Measurements from ENCODE around the gene PPIB. TPM values are rescaled to one million over a fixed set of nuclear protein-coding genes. Genes with fewer than 3 reads are reported as not detected.

PPIB gene
- 954 and 1,032 TPM in 2 replicates for total RNA-seq

DNA sequence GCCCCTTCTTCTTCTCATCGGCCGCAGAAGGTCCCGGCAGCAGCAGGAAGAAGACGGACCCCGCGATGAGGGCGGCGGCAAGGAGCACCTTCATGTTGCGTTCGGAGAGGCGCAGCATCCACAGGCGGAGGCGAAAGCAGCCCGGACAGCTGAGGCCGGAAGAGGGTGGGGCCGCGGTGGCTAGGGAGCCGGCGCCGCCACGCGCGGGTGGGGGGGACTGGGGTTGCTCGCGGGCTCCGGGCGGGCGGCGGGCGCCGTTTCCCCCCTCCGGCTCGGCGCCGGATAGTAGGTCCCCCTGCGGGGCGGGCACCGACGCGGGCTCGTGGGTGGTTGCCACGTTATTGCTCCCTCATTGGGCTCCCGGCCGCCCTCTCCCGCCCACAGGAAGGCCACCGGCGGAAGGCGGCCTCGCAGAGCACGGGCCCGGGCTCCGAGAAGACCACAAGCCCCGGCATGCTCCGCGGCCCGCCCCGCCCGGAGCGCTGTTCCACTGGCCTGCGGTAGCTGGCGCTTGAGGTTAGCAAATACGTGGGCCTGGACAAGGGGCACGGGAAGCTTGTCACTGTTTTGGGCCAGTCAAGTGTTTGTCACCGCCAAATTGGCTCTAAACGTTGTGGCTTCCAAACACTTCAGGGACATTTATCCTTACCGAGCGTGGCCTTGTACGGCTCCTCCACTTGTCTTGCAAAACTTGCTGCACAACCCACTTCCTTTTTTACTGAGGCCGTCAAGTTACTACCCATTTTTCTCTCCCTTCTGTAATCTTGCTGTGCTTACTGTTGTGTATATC lies at the start of gene PPIB:
Gene PPIB, minus strand, starts transcription at position 154 of the 790 bp plus-strand sequence. Its CDS starts 36 bp downstream, at position 118.
- no peaks in the 10 kb centered on the region for H3K27me3 ChIP-seq (ENCODE audit: insufficient read depth, low read length)
- peaks cover 37% of the 10 kb centered on the region for H3K79me2 ChIP-seq (ENCODE audit: insufficient read depth, low read length)
- peak within 1 kb of the TSS; percentile 100 for H3K4me2 ChIP-seq (ENCODE audit: insufficient read depth, low read length)
- H3K36me3 ChIP-seq (ENCODE audit: insufficient read depth, low read length), result peaks cover 34% of the 10 kb centered on the region
- H3K4me3 ChIP-seq (ENCODE audit: insufficient read depth, low read length), result peak within 1 kb of the TSS; percentile 94
- peak; percentile 99 for DNase-seq (ENCODE audit: insufficient read length, low spot score, missing footprints)
- H3K9me3 ChIP-seq (ENCODE audit: low read depth, low read length), result no peaks in the 10 kb centered on the region
- peak within 1 kb of the TSS; percentile 86 for H3K27ac ChIP-seq (ENCODE audit: low read depth, low read length)
- H4K20me1 ChIP-seq (ENCODE audit: insufficient read depth, low read length), result peaks cover 29% of the 10 kb centered on the region
- peaks cover 42% of the 10 kb centered on the region for H3K4me1 ChIP-seq (ENCODE audit: insufficient read depth, low read length)
- peak within 1 kb of the TSS; percentile 92 for H2AFZ ChIP-seq (ENCODE audit: low read length)
- TF ChIP-seq, protein P1, sequence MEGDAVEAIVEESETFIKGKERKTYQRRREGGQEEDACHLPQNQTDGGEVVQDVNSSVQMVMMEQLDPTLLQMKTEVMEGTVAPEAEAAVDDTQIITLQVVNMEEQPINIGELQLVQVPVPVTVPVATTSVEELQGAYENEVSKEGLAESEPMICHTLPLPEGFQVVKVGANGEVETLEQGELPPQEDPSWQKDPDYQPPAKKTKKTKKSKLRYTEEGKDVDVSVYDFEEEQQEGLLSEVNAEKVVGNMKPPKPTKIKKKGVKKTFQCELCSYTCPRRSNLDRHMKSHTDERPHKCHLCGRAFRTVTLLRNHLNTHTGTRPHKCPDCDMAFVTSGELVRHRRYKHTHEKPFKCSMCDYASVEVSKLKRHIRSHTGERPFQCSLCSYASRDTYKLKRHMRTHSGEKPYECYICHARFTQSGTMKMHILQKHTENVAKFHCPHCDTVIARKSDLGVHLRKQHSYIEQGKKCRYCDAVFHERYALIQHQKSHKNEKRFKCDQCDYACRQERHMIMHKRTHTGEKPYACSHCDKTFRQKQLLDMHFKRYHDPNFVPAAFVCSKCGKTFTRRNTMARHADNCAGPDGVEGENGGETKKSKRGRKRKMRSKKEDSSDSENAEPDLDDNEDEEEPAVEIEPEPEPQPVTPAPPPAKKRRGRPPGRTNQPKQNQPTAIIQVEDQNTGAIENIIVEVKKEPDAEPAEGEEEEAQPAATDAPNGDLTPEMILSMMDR (IDR thresholded peaks at IDR 0.05; ENCODE audit: extremely low read depth, low read depth, low read length), result peak; percentile 35

GRCh38 chr15:64211696-64212095 lies 48.9 kb upstream of the PPIB start:
- Histone ChIP-seq H3K27ac (ENCODE audit: low read depth, low read length) (no peak overlapping the region), H3K4me2 (ENCODE audit: insufficient read depth, low read length) (no peak overlapping the region), H3K9me3 (ENCODE audit: low read depth, low read length) (no peaks in the 10 kb centered on the region), H3K4me3 (ENCODE audit: insufficient read depth, low read length) (no peak overlapping the region), H3K4me1 (ENCODE audit: insufficient read depth, low read length) (no peaks in the 10 kb centered on the region), H3K79me2 (ENCODE audit: insufficient read depth, low read length) (peaks cover 4% of the 10 kb centered on the region), H3K27me3 (ENCODE audit: insufficient read depth, low read length) (no peaks in the 10 kb centered on the region), H3K36me3 (ENCODE audit: insufficient read depth, low read length) (peaks cover 18% of the 10 kb centered on the region), H4K20me1 (ENCODE audit: insufficient read depth, low read length) (no peaks in the 10 kb centered on the region), H2AFZ (ENCODE audit: low read length) (no peak overlapping the region)
- TF ChIP-seq, protein P1 (IDR thresholded peaks at IDR 0.05; ENCODE audit: extremely low read depth, low read depth, low read length), result no peak
- no peak for DNase-seq (ENCODE audit: insufficient read length, low spot score, missing footprints)

DNA sequence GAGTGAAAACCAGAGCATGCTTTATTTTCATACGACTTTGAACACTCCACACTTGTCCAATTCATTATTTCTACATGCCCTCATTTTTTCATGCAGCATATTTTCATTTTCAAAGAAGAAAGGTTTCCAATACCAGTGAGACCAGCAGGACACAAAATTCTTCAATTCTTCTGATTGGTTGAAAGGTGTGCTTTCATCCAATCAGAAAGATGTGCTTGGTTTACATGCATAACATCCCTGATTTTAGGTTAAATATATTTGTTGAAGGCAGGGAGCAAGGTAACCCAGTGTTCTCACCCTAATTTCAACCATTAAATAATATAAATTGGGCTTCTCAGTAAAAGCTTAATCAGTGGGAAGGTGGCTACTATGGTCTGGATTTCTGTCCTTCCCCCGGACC lies 47.5 kb upstream of the PPIB start:
- no peaks in the 10 kb centered on the region for H3K27me3 ChIP-seq (ENCODE audit: insufficient read depth, low read length)
- no peaks in the 10 kb centered on the region for H3K4me1 ChIP-seq (ENCODE audit: insufficient read depth, low read length)
- peak; percentile 41 for DNase-seq (ENCODE audit: insufficient read length, low spot score, missing footprints)
- peaks cover 17% of the 10 kb centered on the region for H3K36me3 ChIP-seq (ENCODE audit: insufficient read depth, low read length)
- H3K4me2 ChIP-seq (ENCODE audit: insufficient read depth, low read length), result no peak overlapping the region
- H4K20me1 ChIP-seq (ENCODE audit: insufficient read depth, low read length), result no peaks in the 10 kb centered on the region
- H2AFZ ChIP-seq (ENCODE audit: low read length), result no peak overlapping the region
- H3K4me3 ChIP-seq (ENCODE audit: insufficient read depth, low read length), result no peak overlapping the region
- no peaks in the 10 kb centered on the region for H3K9me3 ChIP-seq (ENCODE audit: low read depth, low read length)
- no peaks in the 10 kb centered on the region for H3K79me2 ChIP-seq (ENCODE audit: insufficient read depth, low read length)
- TF ChIP-seq, protein P1 (IDR thresholded peaks at IDR 0.05; ENCODE audit: extremely low read depth, low read depth, low read length), result no peak
- no peak overlapping the region for H3K27ac ChIP-seq (ENCODE audit: low read depth, low read length)

DNA sequence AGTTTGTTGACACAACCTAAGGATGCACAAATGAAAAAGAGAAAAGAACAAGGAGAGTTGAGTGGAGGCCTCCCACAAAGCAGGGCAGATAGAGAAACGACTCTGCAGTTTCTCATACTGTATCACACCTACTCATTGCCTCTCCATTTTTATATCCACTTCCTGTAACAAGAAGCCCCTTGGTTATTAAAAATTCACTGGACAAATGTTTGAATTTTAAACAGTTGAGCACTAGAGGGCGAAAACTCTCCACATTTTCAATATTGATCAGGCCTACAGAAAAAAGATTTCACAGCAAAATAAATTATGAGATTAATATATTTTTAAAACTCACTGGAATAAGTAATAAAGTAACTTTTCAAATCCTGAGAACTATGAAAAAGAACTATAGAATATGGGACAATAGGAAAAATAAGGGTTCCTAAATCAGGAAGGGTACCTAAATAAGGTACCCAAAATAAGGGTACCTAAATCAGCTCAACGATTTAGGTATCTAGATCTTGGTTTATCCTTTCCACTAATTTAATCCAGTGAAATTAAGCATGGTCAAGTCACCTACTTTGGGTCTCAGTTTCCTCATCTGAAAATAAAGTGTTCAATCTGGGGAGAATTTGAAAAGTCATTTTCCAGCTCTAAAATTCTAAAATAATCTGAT lies 47.0 kb upstream of the PPIB start:
- Histone ChIP-seq H3K4me2 (ENCODE audit: insufficient read depth, low read length) (no peak overlapping the region), H3K4me3 (ENCODE audit: insufficient read depth, low read length) (no peak overlapping the region), H3K27ac (ENCODE audit: low read depth, low read length) (no peak overlapping the region), H3K4me1 (ENCODE audit: insufficient read depth, low read length) (no peaks in the 10 kb centered on the region), H3K36me3 (ENCODE audit: insufficient read depth, low read length) (peaks cover 19% of the 10 kb centered on the region), H2AFZ (ENCODE audit: low read length) (no peak overlapping the region), H3K9me3 (ENCODE audit: low read depth, low read length) (no peaks in the 10 kb centered on the region), H3K27me3 (ENCODE audit: insufficient read depth, low read length) (no peaks in the 10 kb centered on the region), H4K20me1 (ENCODE audit: insufficient read depth, low read length) (no peaks in the 10 kb centered on the region), H3K79me2 (ENCODE audit: insufficient read depth, low read length) (no peaks in the 10 kb centered on the region)
- TF ChIP-seq, protein P1 (IDR thresholded peaks at IDR 0.05; ENCODE audit: extremely low read depth, low read depth, low read length), result peak; percentile 59
- peak; percentile 26 for DNase-seq (ENCODE audit: insufficient read length, low spot score, missing footprints)

All from osteoblast (primary cell).